ENCODE results near the gene POLH.

DNA sequence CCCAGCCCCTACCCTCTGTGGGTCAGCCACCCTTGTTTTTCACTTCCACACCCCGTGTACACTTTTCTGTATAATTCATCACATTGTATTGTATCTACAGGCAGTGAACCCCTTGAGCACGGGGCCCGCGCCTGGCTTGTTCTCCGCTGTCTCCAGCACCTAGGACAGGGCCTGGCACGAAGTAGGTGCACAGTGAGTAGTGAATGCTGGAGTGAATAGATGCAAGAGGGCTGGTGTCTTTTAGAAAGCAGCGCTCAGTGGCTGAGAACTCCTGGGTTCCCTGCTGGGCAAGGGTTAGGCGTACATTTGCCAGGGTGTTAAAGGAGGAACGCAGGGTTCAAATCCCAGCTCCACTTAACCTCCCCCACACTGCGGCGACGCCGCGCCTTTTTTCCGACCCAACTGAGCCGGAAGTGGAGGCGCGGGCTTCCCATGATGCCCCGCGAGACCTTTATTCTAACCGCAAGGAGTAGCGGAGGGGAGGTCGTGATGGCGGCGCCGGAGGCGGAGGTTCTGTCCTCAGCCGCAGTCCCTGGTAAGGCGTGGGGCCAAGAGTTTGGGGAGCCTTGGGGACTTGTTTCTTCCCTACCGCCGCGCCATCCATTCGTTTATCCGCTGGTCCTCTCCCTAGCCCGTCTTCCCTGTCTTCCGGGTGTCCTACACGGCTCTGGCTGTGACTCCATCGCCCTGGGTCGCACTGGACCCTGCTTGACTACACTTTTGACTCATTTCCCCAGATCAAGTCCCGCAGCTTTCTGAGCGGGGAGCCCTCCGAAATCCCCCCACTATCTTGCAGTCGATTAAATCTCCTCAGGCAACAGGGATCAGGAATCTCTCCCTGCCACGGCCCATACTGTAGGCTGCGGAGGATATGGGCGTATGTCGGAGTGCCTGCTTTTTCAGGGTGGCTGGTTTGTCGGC, 59.7 kb downstream of the POLH start, which contains the start of gene MAD2L1BP:
- TF ChIP-seq POLR2A (IDR thresholded peaks at IDR 0.05), result peak; percentile 71 to 87
- TF ChIP-seq, protein P1, sequence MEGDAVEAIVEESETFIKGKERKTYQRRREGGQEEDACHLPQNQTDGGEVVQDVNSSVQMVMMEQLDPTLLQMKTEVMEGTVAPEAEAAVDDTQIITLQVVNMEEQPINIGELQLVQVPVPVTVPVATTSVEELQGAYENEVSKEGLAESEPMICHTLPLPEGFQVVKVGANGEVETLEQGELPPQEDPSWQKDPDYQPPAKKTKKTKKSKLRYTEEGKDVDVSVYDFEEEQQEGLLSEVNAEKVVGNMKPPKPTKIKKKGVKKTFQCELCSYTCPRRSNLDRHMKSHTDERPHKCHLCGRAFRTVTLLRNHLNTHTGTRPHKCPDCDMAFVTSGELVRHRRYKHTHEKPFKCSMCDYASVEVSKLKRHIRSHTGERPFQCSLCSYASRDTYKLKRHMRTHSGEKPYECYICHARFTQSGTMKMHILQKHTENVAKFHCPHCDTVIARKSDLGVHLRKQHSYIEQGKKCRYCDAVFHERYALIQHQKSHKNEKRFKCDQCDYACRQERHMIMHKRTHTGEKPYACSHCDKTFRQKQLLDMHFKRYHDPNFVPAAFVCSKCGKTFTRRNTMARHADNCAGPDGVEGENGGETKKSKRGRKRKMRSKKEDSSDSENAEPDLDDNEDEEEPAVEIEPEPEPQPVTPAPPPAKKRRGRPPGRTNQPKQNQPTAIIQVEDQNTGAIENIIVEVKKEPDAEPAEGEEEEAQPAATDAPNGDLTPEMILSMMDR (IDR thresholded peaks at IDR 0.05), result no peak
